Heart right ventricle (tissue), 12 donors: ENCODE results near the gene CMC2. TPM values are rescaled to one million over a fixed set of nuclear protein-coding genes. Genes with fewer than 3 reads are reported as not detected.

ENCODE experiments used
- polyA plus RNA-seq, 2 donors: library from polyadenylated mRNA; stranded (reverse); fragments of 200-250 nt; gene quantifications; one replicate each; pipeline ENCODE4 v1.2.3, GENCODE V29; 2013
- total RNA-seq, 10 donors: library from RNA; stranded (reverse); fragmentation: NEBNext Ultra II Directional in 3 of 10; extraction: Animal tissue kit (Norgen Biotek cat#: 25700) in 3 of 10; gene quantifications; one replicate each; pipeline versions ENCODE4 v1.2.1 to v1.2.4, GENCODE V29; 2021 to 2023
- donor health status: ischemic (EF 13 %, LVEDD 7.1; RV severe dilation, severe dysfunction).
- donor health status: healthy with polysubstance abuse.
- donor health status: DM: no; HTN: yes; CAD: no.
- donor health status: DM: no; HTN: no; CAD: no.
- donor health status: ischemic (EF 25% LVEDD 6.9; RV normal size, moderate dysfunction).
- donor health status: ischemic (EF 25% LVEDD 5.7; RV mildly dilated, moderate dysfunction).
- donor health status: healthy.
- donor health status: nonischemic (EF 11% LVEDD 7.7; RV severe dilation, severe dysfunction).
- donor health status: DM: yes; HTN: yes; CAD: no.
- donor health status: PGD.
- donor health status: ischemic (EF 29% LVEDD 5.4; RV normal size, mild dysfunction).
- donor health status: nonischemic (EF 23%, LVEDD 6.1; RV moderate dilation, normal function).

CMC2 gene
- total and polyA plus RNA-seq, 12 donors = 84.3 to 341 (median 121) TPM

Other genes starting within 250 kb of the CMC2 start
- 1 to 10 TPM; 1.1 to 5.3 (median 3.2) TPM for gene CDYL2, start 202.3 kb downstream of the CMC2 start, total RNA-seq
- gene CDYL2, start 202.3 kb downstream of the CMC2 start, polyA plus RNA-seq = under 1 TPM; 0.59 to 0.77 TPM
- 10 to 100 TPM in 6 of 10 donors, 1 to 10 TPM in 4; 6.3 to 16.2 (median 11.0) TPM for gene CENPN, start 329 bp upstream of the CMC2 start, total RNA-seq
- gene CENPN, start 329 bp upstream of the CMC2 start, polyA plus RNA-seq = 1 to 10 TPM in 1 of 2 donors, under 1 TPM in 1; 0.95 to 5.1 TPM
- gene ATMIN, start 29.0 kb upstream of the CMC2 start, total RNA-seq = 10 to 100 TPM; 22.3 to 32.0 (median 29.9) TPM
- gene ATMIN, start 29.0 kb upstream of the CMC2 start, polyA plus RNA-seq = 10 to 100 TPM in 1 of 2 donors, 1 to 10 TPM in 1; 7.4 to 15.5 TPM
- gene C16orf46, start 70.4 kb upstream of the CMC2 start, total RNA-seq = 1 to 10 TPM in 1 of 10 donors, under 1 TPM in 7, not detected in 2; 0.19 to 2.0 (median 0.47) TPM
- under 1 TPM in 1 of 2 donors, not detected in 1; 0.78 TPM for gene C16orf46, start 70.4 kb upstream of the CMC2 start, polyA plus RNA-seq
- gene GCSH, start 89.5 kb upstream of the CMC2 start, total RNA-seq = 10 to 100 TPM; 31.2 to 53.4 (median 44.2) TPM
- 10 to 100 TPM; 26.8 to 42.5 TPM for gene GCSH, start 89.5 kb upstream of the CMC2 start, polyA plus RNA-seq
- gene BCO1, start 231.8 kb upstream of the CMC2 start, total RNA-seq = under 1 TPM in 2 of 10 donors, not detected in 8; 0.20 to 0.42 TPM
- gene BCO1, start 231.8 kb upstream of the CMC2 start, polyA plus RNA-seq = not detected